Coronary artery (tissue), 2 donors: ENCODE data around the gene MS4A6A.
"Not testable (repeated sequence)": the region's sequence is repeated elsewhere in the genome, so short reads cannot be mapped to it uniquely, and the experiment has no call there.

Experiments
- DNase-seq: peaks from one replicate; pipeline ENCODE4 v3.0.0-alpha.2; 2017; ENCODE audit warnings: low spot score
- H3K27ac ChIP-seq, 2 donors: fragments of 200-600 bp; sonication (generic); one replicate each; pipeline ENCODE4 v1.5.1; 2016 to 2019
- H3K4me3 ChIP-seq: fragments of 200-600 bp; sonication (generic); 2 replicates; pipeline ENCODE4 v1.5.1; 2016; ENCODE audit warnings: mild to moderate bottlenecking, moderate library complexity
- TF ChIP-seq, protein P1 (sequence below): fragments of 200-600 bp; sonication (generic); IDR thresholded peaks from one replicate; pipeline ENCODE4 v1.5.1; 2019; ENCODE audit warnings: antibody characterized with exemption

The MS4A6A gene

DNA sequence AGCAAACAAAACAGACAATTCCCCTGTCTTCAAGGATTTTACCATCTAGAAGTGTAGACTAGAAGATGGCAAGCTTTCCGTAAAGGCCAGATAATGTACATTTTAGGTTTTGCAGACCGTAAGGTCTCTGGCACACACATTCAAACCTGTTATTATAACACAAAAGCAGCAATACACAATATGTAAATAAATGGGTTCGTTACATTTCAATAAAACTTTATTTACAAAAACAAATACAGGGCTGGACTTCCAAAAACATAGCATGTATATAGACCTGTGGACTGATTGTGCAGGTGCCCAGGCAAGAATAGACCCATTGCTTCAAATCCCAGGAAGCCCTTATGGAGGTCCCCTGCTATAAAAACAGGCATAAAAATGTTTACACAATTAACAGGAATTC, 27.1 kb upstream of the MS4A6A start:
- TF ChIP-seq, protein P1, sequence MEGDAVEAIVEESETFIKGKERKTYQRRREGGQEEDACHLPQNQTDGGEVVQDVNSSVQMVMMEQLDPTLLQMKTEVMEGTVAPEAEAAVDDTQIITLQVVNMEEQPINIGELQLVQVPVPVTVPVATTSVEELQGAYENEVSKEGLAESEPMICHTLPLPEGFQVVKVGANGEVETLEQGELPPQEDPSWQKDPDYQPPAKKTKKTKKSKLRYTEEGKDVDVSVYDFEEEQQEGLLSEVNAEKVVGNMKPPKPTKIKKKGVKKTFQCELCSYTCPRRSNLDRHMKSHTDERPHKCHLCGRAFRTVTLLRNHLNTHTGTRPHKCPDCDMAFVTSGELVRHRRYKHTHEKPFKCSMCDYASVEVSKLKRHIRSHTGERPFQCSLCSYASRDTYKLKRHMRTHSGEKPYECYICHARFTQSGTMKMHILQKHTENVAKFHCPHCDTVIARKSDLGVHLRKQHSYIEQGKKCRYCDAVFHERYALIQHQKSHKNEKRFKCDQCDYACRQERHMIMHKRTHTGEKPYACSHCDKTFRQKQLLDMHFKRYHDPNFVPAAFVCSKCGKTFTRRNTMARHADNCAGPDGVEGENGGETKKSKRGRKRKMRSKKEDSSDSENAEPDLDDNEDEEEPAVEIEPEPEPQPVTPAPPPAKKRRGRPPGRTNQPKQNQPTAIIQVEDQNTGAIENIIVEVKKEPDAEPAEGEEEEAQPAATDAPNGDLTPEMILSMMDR, result no peak
- DNase-seq, result no peak
- Histone ChIP-seq H3K4me3 (no peak overlapping the region), H3K27ac (no peak overlapping the region)

DNA sequence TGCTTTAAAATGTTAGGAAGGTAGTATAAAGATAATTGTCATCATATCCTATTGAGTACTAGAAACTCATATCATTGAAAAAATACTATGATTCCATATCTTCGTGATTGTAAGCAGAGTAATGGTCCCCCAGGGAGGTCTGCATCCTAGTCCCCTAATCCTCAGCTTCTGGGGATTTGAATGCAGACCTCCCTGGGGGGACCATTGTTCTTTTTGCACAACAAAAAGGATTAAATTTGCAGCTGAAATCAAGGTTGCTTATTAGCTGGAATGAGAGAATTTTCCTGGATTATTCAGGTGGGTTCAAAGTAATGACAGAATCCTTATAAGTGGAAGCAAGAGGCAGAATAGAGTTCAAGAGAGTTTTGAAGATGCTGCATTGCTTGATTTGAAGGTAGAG, 26.1 kb upstream of the MS4A6A start:
- no peak for DNase-seq
- TF ChIP-seq, protein P1, result no peak
- H3K27ac ChIP-seq, result no peak overlapping the region
- no peak overlapping the region for H3K4me3 ChIP-seq

- TF ChIP-seq, protein P1, result no peak
- Histone ChIP-seq H3K27ac (no peak overlapping the region), H3K4me3 (no peak overlapping the region)
- DNase-seq, result no peak
Observed at GRCh38 chr11:60208146-60208895, 25.4 kb upstream of the MS4A6A start.

DNA sequence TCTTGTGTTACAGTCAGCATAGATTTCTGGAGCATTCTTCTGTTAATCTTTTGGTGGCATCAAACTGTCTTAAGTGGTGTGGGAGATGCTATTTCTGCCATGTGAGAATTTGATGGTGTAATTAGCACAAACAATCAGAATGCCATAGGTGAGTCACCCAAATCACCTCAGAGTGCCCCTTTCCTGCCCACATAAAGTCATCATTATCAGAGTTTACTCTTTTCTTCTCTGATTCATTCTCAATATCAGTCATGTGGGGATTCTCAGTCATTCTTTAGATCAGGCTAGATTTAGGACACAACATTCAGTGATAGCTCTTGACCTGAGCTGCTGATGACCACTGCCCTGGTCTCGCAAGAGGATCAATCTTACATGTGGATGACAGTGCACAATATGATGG, 23.7 kb upstream of the MS4A6A start:
- DNase-seq, result no peak
- TF ChIP-seq, protein P1, result no peak
- H3K4me3 ChIP-seq, result no peak overlapping the region
- no peak overlapping the region for H3K27ac ChIP-seq

GRCh38 chr11:60204922-60205321, 22.0 kb upstream of the MS4A6A start:
- TF ChIP-seq, protein P1, result no peak
- H3K4me3 ChIP-seq, result no peak overlapping the region
- DNase-seq, result no peak
- no peak overlapping the region for H3K27ac ChIP-seq

GRCh38 chr11:60201334-60201733, 18.5 kb upstream of the MS4A6A start:
- H3K4me3 ChIP-seq, DNase-seq, H3K27ac ChIP-seq: not testable (repeated sequence)

DNA sequence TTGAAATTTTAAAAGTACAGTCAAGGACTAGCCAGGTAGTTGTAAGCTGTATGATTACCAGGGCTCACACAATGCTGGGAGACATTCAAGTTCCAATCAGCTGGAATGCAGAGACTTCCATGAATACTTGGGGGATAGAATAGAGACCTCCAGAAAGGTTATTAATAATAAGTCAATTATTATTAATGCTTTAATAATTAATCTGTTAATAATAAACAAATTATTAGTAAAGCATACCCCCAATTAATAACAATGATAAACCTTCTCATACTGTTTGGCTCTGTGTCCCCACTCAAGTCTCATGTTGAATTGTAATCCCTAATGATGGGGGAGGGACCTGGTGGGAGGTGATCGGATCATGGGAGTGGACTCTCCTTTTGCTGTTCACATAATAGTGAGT, 14.6 kb upstream of the MS4A6A start:
- no peak overlapping the region for H3K27ac ChIP-seq
- H3K4me3 ChIP-seq, result no peak overlapping the region
- no peak for DNase-seq
- TF ChIP-seq, protein P1, result no peak
